Spleen (tissue), 11 donors: ENCODE measurements around the gene MID1. TPM values are rescaled to one million over a fixed set of nuclear protein-coding genes. Genes with fewer than 3 reads are reported as not detected.

Source experiments
- DNase-seq: peaks from one replicate; pipeline ENCODE4 v3.0.0-alpha.2; 2020
- H3K27ac ChIP-seq, 8 donors: fragments of 200-600 bp; sonication (generic) in 7 of 8; 1 replicate in 4 of 8; 2 replicates in 4 of 8; pipeline versions ENCODE4 v1.5.0 to v1.8.0; 2016 to 2021; ENCODE audit warnings: inconsistent platforms in 4 of 8, mild to moderate bottlenecking in 4 of 8, moderate library complexity in 1 of 8
- H3K27me3 ChIP-seq, 7 donors: fragments of 200-600 bp; sonication (generic) in 6 of 7; replicated peaks in 1 of 7; 1 replicate in 4 of 7; 2 replicates in 3 of 7; pipeline versions ENCODE4 v1.5.0 to v1.8.0; 2016 to 2021; ENCODE audit warnings: inconsistent platforms in 3 of 7, mild to moderate bottlenecking in 1 of 7
- H3K36me3 ChIP-seq, 6 donors: fragments of 200-600 bp; sonication (generic) in 5 of 6; 1 replicate in 4 of 6; 2 replicates in 2 of 6; pipeline versions ENCODE4 v1.5.0 to v1.8.0; 2016 to 2021; ENCODE audit warnings: inconsistent platforms in 2 of 6
- H3K4me1 ChIP-seq, 6 donors: fragments of 200-600 bp; sonication (generic) in 5 of 6; 1 replicate in 3 of 6; 2 replicates in 3 of 6; pipeline versions ENCODE4 v1.5.0 to v1.8.0; 2016 to 2021; ENCODE audit warnings: inconsistent platforms in 3 of 6
- H3K4me3 ChIP-seq, 8 donors: fragments of 200-600 bp; sonication (generic) in 7 of 8; 1 replicate in 4 of 8; 2 replicates in 4 of 8; pipeline versions ENCODE4 v1.5.0 to v1.8.0; 2016 to 2021; ENCODE audit warnings: inconsistent platforms in 4 of 8, mild to moderate bottlenecking in 4 of 8, moderate library complexity in 2 of 8
- H3K9me3 ChIP-seq, 8 donors: fragments of 200-600 bp; sonication (generic) in 7 of 8; 1 replicate in 4 of 8; 2 replicates in 4 of 8; pipeline versions ENCODE4 v1.5.0 to v1.8.0; 2016 to 2021; ENCODE audit warnings: inconsistent platforms in 4 of 8
- POLR2A ChIP-seq, 3 donors: fragments of 450-650 bp; IDR thresholded peaks; one replicate each; pipeline ENCODE4 v1.5.1; 2017; ENCODE audit warnings: antibody characterized with exemption in 3 of 3, mild to moderate bottlenecking in 1 of 3
- POLR2AphosphoS5 ChIP-seq, 3 donors: sonication (generic); formaldehyde crosslinking; IDR thresholded peaks; one replicate each; pipeline ENCODE4 v1.5.1; 2017; ENCODE audit warnings: antibody characterized with exemption in 3 of 3
- WGBS, 5 donors: extraction: QIAGEN DNeasy Blood & Tissue Kit in 3 of 5; methylation state at CpG; one replicate each; pipeline versions ENCODE4 v1.1.5 to v1.1.7; 2013 to 2018; 5-methylcytosine and 5-hydroxymethylcytosine counted together
- intact Hi-C: fragments of 100-400 bp; cut with DNase I; formaldehyde crosslinking; loops from one replicate; pipeline ENCODE4 v1.15.0; 2023; ENCODE audit warnings: low total_unique reads
- polyA plus RNA-seq, 3 donors: library from polyadenylated mRNA; stranded (reverse); fragments of 200-250 nt; gene quantifications; one replicate each; pipeline ENCODE4 v1.2.1, GENCODE V29; 2013
- total RNA-seq, 7 donors: library from RNA; depleted of rRNA in 3 of 7; stranded (reverse); fragments of >200 nt in 3 of 7; fragmentation: NEBNext Ultra II Directional in 4 of 7; extraction: Animal tissue kit (Norgen Biotek cat#: 25700) in 4 of 7; gene quantifications; one replicate each; pipeline versions ENCODE4 v1.1.0 to v1.2.1, GENCODE V29; 2016 to 2021
- TF ChIP-seq, protein P1 (sequence below), 11 experiments: fragments of 200-600 bp in 7 of 11; fragments of 450-650 bp in 4 of 11; sonication (generic) in 4 of 11; IDR thresholded peaks in 8 of 11; conservative IDR thresholded peaks in 3 of 11; 1 replicate in 7 of 11; 2 replicates in 4 of 11; pipeline versions ENCODE4 v1.4.0 to v1.8.0; 2016 to 2021; ENCODE audit warnings: antibody characterized with exemption in 11 of 11, inconsistent platforms in 4 of 11, mild to moderate bottlenecking in 1 of 11
- donor health status: healthy with polysubstance abuse.
- donor health status: DM: no; HTN: no; CAD: no; lungs with moderate emphysema.
- donor health status: DM: no; HTN: no; CAD: no.
- donor health status: Bipolar disorder and iron deficiency.
- donor health status: healthy.
- donor health status: DM: no; HTN: no; CAD: no.
- donor health status: DM: yes; HTN: yes; CAD: no.

The MID1 gene
- total and polyA plus RNA-seq, 10 donors, result 0.24 to 4.4 (median 2.7) TPM

DNA sequence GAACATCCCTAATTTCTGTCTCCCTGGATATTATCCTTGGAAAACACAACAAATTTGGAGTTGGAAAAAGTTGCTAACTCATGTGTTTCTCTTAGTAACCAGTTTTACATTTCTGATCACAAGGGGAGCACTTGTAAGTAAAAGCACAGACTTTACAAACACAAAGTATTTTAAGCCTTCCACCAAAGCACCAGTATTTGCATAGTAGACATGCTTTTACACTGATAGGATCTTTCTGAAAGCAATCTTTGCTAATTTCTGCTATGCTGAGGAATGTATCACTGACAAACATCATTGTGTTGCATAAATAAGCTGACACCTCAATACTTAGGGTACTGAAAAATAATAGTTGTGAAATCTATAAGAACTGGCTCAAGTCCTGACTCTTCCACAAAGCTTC is 100.6 kb downstream of the MID1 start:
- TF ChIP-seq POLR2A (IDR thresholded peaks at IDR 0.05), result no peak
- Histone ChIP-seq H3K36me3 (no peaks in the 10 kb centered on the region), H3K4me1 (no peaks in the 10 kb centered on the region), H3K4me3 (no peak overlapping the region), H3K9me3 (no peaks in the 10 kb centered on the region), H3K27me3 (no peaks in the 10 kb centered on the region), H3K27ac (no peak overlapping the region)
- intact Hi-C loops, result no loop called here
- DNase-seq, result no peak

DNA sequence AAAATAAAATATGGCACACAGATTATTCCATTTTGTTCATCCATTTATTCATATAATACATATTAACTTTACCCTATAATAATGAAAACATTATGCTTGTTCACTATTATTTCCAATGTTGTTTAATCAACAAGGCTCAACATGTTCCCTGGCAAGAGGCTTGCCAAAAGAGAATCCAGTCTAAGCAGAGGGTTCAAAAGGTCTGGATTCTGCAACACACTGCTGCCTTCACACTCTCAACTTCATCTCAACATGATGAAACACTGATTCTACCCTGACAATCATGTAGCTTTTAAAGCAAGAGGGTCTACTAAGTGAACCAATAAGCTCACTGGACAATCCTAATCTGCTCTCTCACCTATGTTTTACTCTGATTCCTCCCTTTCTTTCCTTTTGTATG is 101.1 kb downstream of the MID1 start:
- no peaks in the 10 kb centered on the region for H3K27me3 ChIP-seq
- H3K4me3 ChIP-seq, result no peak overlapping the region
- no peaks in the 10 kb centered on the region for H3K9me3 ChIP-seq
- H3K4me1 ChIP-seq, result no peaks in the 10 kb centered on the region
- DNase-seq, result no peak
- intact Hi-C loops, result no loop called here
- H3K27ac ChIP-seq, result no peak overlapping the region
- TF ChIP-seq, protein P1, sequence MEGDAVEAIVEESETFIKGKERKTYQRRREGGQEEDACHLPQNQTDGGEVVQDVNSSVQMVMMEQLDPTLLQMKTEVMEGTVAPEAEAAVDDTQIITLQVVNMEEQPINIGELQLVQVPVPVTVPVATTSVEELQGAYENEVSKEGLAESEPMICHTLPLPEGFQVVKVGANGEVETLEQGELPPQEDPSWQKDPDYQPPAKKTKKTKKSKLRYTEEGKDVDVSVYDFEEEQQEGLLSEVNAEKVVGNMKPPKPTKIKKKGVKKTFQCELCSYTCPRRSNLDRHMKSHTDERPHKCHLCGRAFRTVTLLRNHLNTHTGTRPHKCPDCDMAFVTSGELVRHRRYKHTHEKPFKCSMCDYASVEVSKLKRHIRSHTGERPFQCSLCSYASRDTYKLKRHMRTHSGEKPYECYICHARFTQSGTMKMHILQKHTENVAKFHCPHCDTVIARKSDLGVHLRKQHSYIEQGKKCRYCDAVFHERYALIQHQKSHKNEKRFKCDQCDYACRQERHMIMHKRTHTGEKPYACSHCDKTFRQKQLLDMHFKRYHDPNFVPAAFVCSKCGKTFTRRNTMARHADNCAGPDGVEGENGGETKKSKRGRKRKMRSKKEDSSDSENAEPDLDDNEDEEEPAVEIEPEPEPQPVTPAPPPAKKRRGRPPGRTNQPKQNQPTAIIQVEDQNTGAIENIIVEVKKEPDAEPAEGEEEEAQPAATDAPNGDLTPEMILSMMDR (IDR thresholded peaks at IDR 0.05 in 8 of 11, conservative IDR thresholded peaks at IDR 0.05 in 3 of 11), result no peak
- TF ChIP-seq POLR2AphosphoS5 (IDR thresholded peaks at IDR 0.05) (no peak), POLR2A (IDR thresholded peaks at IDR 0.05) (no peak)
- no peaks in the 10 kb centered on the region for H3K36me3 ChIP-seq

DNA sequence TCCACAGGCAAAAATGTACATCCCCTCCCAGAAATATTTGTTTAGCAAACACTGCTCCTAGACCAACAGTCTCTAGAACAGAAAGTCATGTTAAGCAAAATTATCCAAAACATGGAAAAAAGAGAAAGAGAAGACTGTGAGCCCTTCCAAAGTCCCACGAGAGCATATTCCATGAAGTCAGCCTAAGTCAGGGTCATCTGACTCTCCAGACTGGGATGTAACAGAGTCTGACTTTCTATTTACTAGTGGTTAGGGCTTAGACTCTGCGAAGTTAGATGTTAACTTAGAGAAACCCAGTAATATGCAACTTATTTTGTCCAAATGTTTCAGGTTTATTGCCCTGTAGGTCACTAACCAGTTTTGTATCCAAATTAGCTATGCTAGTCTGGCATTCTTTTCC is 102.3 kb downstream of the MID1 start:
- H3K4me3 ChIP-seq, result no peak overlapping the region
- no peak for DNase-seq
- H3K36me3 ChIP-seq, result no peaks in the 10 kb centered on the region
- no peaks in the 10 kb centered on the region for H3K4me1 ChIP-seq
- no peaks in the 10 kb centered on the region for H3K9me3 ChIP-seq
- 41 to 91% (median 69%) methylated on average over 2 of the region's 2 CpGs for WGBS, 5 donors
- no peaks in the 10 kb centered on the region for H3K27me3 ChIP-seq
- intact Hi-C loops, result no loop called here
- H3K27ac ChIP-seq, result no peak overlapping the region
- no peak for TF ChIP-seq POLR2A (IDR thresholded peaks at IDR 0.05)
- no peak for TF ChIP-seq POLR2AphosphoS5 (IDR thresholded peaks at IDR 0.05)
- TF ChIP-seq, protein P1 (IDR thresholded peaks at IDR 0.05 in 8 of 11, conservative IDR thresholded peaks at IDR 0.05 in 3 of 11), result no peak

DNA sequence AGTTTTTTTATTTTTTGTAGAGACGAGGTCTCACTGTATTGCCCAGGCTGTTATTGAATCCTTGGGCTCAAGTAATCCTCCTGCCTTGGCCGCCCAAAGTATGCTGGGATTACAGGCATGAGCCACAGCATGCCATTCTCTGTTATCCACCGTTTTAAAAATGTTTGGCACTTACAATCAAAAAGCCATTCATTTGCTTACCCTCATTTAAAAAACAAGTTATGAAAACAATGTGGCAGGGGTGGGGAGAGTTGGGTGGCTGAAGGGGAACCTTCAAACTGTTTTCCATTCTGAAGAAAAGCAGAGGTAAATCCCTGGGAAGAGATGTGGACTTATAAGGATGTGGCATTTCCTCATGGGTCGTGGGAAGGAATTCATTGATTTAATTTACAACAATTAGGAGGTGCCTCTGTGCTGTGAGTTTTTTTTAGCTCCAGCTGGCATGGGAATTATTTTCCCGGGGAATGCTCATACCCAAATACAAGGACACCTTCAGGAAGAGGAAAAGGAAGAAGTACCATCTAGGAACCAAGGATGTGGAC is 103.5 kb downstream of the MID1 start:
- no peak for TF ChIP-seq POLR2AphosphoS5 (IDR thresholded peaks at IDR 0.05)
- TF ChIP-seq, protein P1 (IDR thresholded peaks at IDR 0.05 in 8 of 11, conservative IDR thresholded peaks at IDR 0.05 in 3 of 11), result no peak
- no peak for TF ChIP-seq POLR2A (IDR thresholded peaks at IDR 0.05)
- H3K4me3 ChIP-seq, result no peak overlapping the region
- H3K27me3 ChIP-seq, result no peaks in the 10 kb centered on the region
- H3K9me3 ChIP-seq, result no peaks in the 10 kb centered on the region
- H3K27ac ChIP-seq, result no peak overlapping the region
- H3K36me3 ChIP-seq, result no peaks in the 10 kb centered on the region
- WGBS, 5 donors, result 46 to 75% (median 68%) methylated on average over 5 of the region's 5 CpGs
- H3K4me1 ChIP-seq, result no peaks in the 10 kb centered on the region
- intact Hi-C loops, result no loop called here
- DNase-seq, result no peak

DNA sequence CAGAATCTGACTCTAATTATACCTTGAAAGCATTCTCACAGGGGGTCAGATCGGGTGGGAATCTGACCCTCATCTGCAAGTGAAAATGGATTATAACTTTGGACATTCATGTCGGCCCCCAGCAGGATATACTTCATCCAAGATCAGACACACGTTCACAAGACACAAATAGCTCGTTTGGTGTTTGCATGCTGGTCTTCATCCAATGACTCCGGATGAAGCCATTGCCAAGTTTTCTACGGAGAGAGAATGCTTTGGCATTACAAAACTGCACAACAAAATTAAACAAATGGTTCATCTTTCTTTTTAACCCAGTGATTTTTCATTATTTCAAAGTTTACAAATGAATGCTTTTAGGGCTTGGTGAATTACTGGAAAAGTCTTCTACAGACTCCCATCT is 105.5 kb downstream of the MID1 start:
- Histone ChIP-seq H3K4me1 (no peaks in the 10 kb centered on the region), H3K4me3 (no peak overlapping the region), H3K27ac (no peak overlapping the region), H3K27me3 (no peaks in the 10 kb centered on the region), H3K9me3 (no peaks in the 10 kb centered on the region), H3K36me3 (no peaks in the 10 kb centered on the region)
- intact Hi-C loops, result no loop called here
- WGBS, 5 donors, result 52 to 90% (median 75%) methylated on average over 4 to 6 of the region's 6 CpGs
- DNase-seq, result no peak
- TF ChIP-seq POLR2A (IDR thresholded peaks at IDR 0.05) (no peak), POLR2AphosphoS5 (IDR thresholded peaks at IDR 0.05) (no peak)
- TF ChIP-seq, protein P1 (IDR thresholded peaks at IDR 0.05 in 8 of 11, conservative IDR thresholded peaks at IDR 0.05 in 3 of 11), result no peak
